WTC11 (cell line): ENCODE results near the gene FGD5. TPM values are rescaled to one million over a fixed set of nuclear protein-coding genes. Genes with fewer than 3 reads are reported as not detected.

Experiments used
- ATAC-seq: fragments of 200-7000 bp; cut with Tn5 transposase; 2 replicates; pipeline ENCODE4 v1.10.0; 2021; ENCODE audit warnings: mild to moderate bottlenecking, moderate library complexity
- CTCF ChIA-PET: fragments of 300-600 bp; sonication (Branson Sonifier 250); formaldehyde crosslinking; loops from one replicate; lab custom pipeline; 2021; ENCODE audit warnings: antibody characterized with exemption; lab: Charles Lee
- POLR2A ChIA-PET: fragments of 350-600 bp; sonication (Branson Sonifier 250); formaldehyde crosslinking; loops from one replicate; lab custom pipeline; 2021; ENCODE audit warnings: antibody characterized with exemption; lab: Charles Lee
- DNase-seq: peaks from one replicate; pipeline ENCODE4 v3.0.0; 2021; ENCODE audit warnings: low spot score
- H3K27ac Mint-ChIP-seq: 2 replicates; pipeline ENCODE4 v1.8.0; 2021; ENCODE audit warnings: mixed read lengths
- H3K27me3 Mint-ChIP-seq: 2 replicates; pipeline ENCODE4 v1.8.0; 2021; ENCODE audit warnings: low read depth, mild to moderate bottlenecking, moderate library complexity, mixed read lengths
- H3K36me3 Mint-ChIP-seq: 2 replicates; pipeline ENCODE4 v1.8.0; 2021; ENCODE audit warnings: mixed read lengths
- H3K4me1 Mint-ChIP-seq: 2 replicates; pipeline ENCODE4 v1.8.0; 2022; ENCODE audit warnings: mixed read lengths
- H3K4me3 Mint-ChIP-seq: 2 replicates; pipeline ENCODE4 v1.8.0; 2021; ENCODE audit warnings: mild to moderate bottlenecking, moderate library complexity, mixed read lengths
- H3K9me3 Mint-ChIP-seq: 2 replicates; pipeline ENCODE4 v1.8.0; 2021; ENCODE audit warnings: mixed read lengths
- AFF4 ChIP-seq: sonication (generic); formaldehyde crosslinking; IDR thresholded peaks from 2 replicates; pipeline ENCODE4 v1.8.1; 2023; ENCODE audit warnings: mild to moderate bottlenecking, missing genetic modification reagents, borderline replicate concordance
- ATF2 ChIP-seq: sonication (generic); formaldehyde crosslinking; IDR thresholded peaks from 2 replicates; pipeline ENCODE4 v1.8.1; 2022; ENCODE audit warnings: low read depth, missing genetic modification reagents, borderline replicate concordance
- CREB1 ChIP-seq: sonication (generic); formaldehyde crosslinking; IDR thresholded peaks from 2 replicates; pipeline ENCODE4 v1.8.0; 2023; ENCODE audit warnings: mild to moderate bottlenecking, missing genetic modification reagents
- CREM ChIP-seq: sonication (generic); formaldehyde crosslinking; IDR thresholded peaks from 2 replicates; pipeline ENCODE4 v1.8.1; 2022; ENCODE audit warnings: mild to moderate bottlenecking, missing genetic modification reagents, moderate library complexity
- ELF4 ChIP-seq: sonication (generic); formaldehyde crosslinking; IDR thresholded peaks from 2 replicates; pipeline ENCODE4 v1.8.1; 2022; ENCODE audit warnings: low read depth, mild to moderate bottlenecking, moderate library complexity, missing genetic modification reagents
- EMX1 ChIP-seq: fragments of 250-450 bp; sonication (Bioruptor Pico); IDR thresholded peaks from 2 replicates; pipeline ENCODE4 v1.8.0; 2021; ENCODE audit warnings: mild to moderate bottlenecking
- ESRRA ChIP-seq: sonication (generic); formaldehyde crosslinking; IDR thresholded peaks from 2 replicates; pipeline ENCODE4 v1.8.1; 2022; ENCODE audit warnings: mild to moderate bottlenecking, missing genetic modification reagents, borderline replicate concordance
- FOXK1 ChIP-seq: sonication (generic); formaldehyde crosslinking; IDR thresholded peaks from 2 replicates; pipeline ENCODE4 v1.8.0; 2022; ENCODE audit warnings: mild to moderate bottlenecking, moderate library complexity, missing genetic modification reagents
- TEAD1 ChIP-seq: sonication (generic); formaldehyde crosslinking; IDR thresholded peaks from 2 replicates; pipeline ENCODE4 v1.8.0; 2022; ENCODE audit warnings: mild to moderate bottlenecking, missing genetic modification reagents
- ZBTB43 ChIP-seq: sonication (generic); formaldehyde crosslinking; IDR thresholded peaks from 2 replicates; pipeline ENCODE4 v1.8.1; 2023; ENCODE audit warnings: mild to moderate bottlenecking, missing genetic modification reagents
- ZNF671 ChIP-seq: fragments of 250-450 bp; sonication (Bioruptor Pico); IDR thresholded peaks from 2 replicates; pipeline ENCODE4 v1.8.0; 2021; ENCODE audit warnings: mild to moderate bottlenecking
- total RNA-seq: library from RNA; stranded (reverse); gene quantifications from 3 replicates; pipeline ENCODE4 v1.2.3, GENCODE V29; 2021
- TF ChIP-seq, protein P1 (sequence below): sonication (generic); formaldehyde crosslinking; IDR thresholded peaks from 2 replicates; pipeline ENCODE4 v1.8.1; 2023; ENCODE audit warnings: mild to moderate bottlenecking, moderate library complexity, missing genetic modification reagents
- TF ChIP-seq, protein P2 (sequence below): sonication (generic); formaldehyde crosslinking; IDR thresholded peaks from 2 replicates; pipeline ENCODE4 v1.8.0; 2023; ENCODE audit warnings: missing genetic modification reagents
- TF ChIP-seq, protein P3 (sequence below): sonication (generic); formaldehyde crosslinking; IDR thresholded peaks from 2 replicates; pipeline ENCODE4 v1.8.0; 2022; ENCODE audit warnings: mild to moderate bottlenecking, missing genetic modification reagents

The FGD5 gene
- total RNA-seq, 1 experiment from 2014 or later, result 18.3 TPM

DNA sequence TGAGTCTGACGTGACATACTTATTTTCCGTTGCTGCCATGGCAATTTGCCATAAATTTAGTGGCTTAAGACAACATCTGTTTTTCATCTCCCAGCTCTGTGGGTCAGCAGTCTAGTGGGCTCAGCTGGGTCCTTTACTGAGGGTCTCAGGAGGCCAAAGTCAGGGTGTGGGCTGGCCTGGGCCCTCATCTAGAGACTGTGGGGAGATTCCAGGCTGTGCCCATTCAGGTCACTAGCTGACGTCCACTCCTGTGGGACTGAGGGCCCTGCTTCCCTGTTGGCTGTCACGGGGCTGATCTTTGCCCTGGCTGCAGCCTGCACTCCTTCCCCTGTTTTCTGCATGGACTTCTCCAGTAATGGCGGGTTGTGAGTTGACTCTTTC is 19.1 kb downstream of the FGD5 start (continued):
- TF ChIP-seq, protein P1, sequence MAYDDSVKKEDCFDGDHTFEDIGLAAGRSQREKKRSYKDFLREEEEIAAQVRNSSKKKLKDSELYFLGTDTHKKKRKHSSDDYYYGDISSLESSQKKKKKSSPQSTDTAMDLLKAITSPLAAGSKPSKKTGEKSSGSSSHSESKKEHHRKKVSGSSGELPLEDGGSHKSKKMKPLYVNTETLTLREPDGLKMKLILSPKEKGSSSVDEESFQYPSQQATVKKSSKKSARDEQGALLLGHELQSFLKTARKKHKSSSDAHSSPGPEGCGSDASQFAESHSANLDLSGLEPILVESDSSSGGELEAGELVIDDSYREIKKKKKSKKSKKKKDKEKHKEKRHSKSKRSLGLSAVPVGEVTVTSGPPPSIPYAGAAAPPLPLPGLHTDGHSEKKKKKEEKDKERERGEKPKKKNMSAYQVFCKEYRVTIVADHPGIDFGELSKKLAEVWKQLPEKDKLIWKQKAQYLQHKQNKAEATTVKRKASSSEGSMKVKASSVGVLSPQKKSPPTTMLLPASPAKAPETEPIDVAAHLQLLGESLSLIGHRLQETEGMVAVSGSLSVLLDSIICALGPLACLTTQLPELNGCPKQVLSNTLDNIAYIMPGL (CRISPR knock-in tag), result no peak
- TF ChIP-seq AFF4 (CRISPR knock-in tag) (no peak), ATF2 (CRISPR knock-in tag) (no peak), EMX1 (CRISPR knock-in tag) (no peak), FOXK1 (CRISPR knock-in tag) (no peak), TEAD1 (CRISPR knock-in tag) (no peak), CREB1 (CRISPR knock-in tag) (no peak), ELF4 (CRISPR knock-in tag) (no peak), ZBTB43 (no peak)
- TF ChIP-seq, protein P2, sequence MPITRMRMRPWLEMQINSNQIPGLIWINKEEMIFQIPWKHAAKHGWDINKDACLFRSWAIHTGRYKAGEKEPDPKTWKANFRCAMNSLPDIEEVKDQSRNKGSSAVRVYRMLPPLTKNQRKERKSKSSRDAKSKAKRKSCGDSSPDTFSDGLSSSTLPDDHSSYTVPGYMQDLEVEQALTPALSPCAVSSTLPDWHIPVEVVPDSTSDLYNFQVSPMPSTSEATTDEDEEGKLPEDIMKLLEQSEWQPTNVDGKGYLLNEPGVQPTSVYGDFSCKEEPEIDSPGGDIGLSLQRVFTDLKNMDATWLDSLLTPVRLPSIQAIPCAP (CRISPR knock-in tag), result no peak
- TF ChIP-seq, protein P3, sequence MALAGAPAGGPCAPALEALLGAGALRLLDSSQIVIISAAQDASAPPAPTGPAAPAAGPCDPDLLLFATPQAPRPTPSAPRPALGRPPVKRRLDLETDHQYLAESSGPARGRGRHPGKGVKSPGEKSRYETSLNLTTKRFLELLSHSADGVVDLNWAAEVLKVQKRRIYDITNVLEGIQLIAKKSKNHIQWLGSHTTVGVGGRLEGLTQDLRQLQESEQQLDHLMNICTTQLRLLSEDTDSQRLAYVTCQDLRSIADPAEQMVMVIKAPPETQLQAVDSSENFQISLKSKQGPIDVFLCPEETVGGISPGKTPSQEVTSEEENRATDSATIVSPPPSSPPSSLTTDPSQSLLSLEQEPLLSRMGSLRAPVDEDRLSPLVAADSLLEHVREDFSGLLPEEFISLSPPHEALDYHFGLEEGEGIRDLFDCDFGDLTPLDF (CRISPR knock-in tag), result no peak
- TF ChIP-seq, all 79 proteins: peak for 0

GRCh38 chr3:14839236-14839635 is 20.5 kb downstream of the FGD5 start:
- ATAC-seq (peak; percentile 55), DNase-seq (no peak)
- H3K9me3 Mint-ChIP-seq, result no peaks in the 10 kb centered on the region
- peaks cover 31% of the 10 kb centered on the region for H3K4me1 Mint-ChIP-seq
- H3K4me3 Mint-ChIP-seq, result no peak overlapping the region
- no peaks in the 10 kb centered on the region for H3K27me3 Mint-ChIP-seq
- ChIA-PET POLR2A (no interaction called here), CTCF (interaction anchor here (1.0 to 1.7 kb wide), 6 partner anchors 9 to 61 kb away, joined by 3 to 8 read pairs (median 5); no protein-coding TSS in a partner anchor)
- H3K27ac Mint-ChIP-seq, result peak overlapping the region; percentile 85
- H3K36me3 Mint-ChIP-seq, result no peaks in the 10 kb centered on the region
- no peak for TF ChIP-seq FOXK1 (CRISPR knock-in tag)
- TF ChIP-seq ESRRA (CRISPR knock-in tag), result no peak
- TF ChIP-seq CREM, result no peak
- no peak for TF ChIP-seq ZNF671 (CRISPR knock-in tag)
